OCI-LY1 (cell line): ENCODE data around the gene SDCCAG8.

Source experiments
- H2AFZ ChIP-seq: fragments of 200-600 bp; sonication (generic), shearing (Covaris generic); 2 replicates; pipeline ENCODE4 v1.6.0; 2014; ENCODE audit warnings: antibody characterized with exemption, mild to moderate bottlenecking, low read length
- H3F3A ChIP-seq: fragments of 200-600 bp; sonication (generic), shearing (Covaris generic); 2 replicates; pipeline ENCODE4 v1.6.0; 2014; ENCODE audit warnings: mild to moderate bottlenecking, antibody characterized with exemption, low read length, moderate library complexity; ENCODE audit not compliant: insufficient read depth
- H3K27ac ChIP-seq: fragments of 200-600 bp; sonication (generic); 2 replicates; pipeline ENCODE4 v1.5.1; 2014; ENCODE audit warnings: low read length, mixed run types, mild to moderate bottlenecking, low read depth; ENCODE audit not compliant: poor library complexity, severe bottlenecking
- H3K27me3 ChIP-seq: fragments of 200-600 bp; sonication (generic); 2 replicates; pipeline ENCODE4 v1.6.0; 2014; ENCODE audit warnings: antibody characterized with exemption, mild to moderate bottlenecking, low read length, moderate library complexity; ENCODE audit not compliant: insufficient read depth
- H3K36me3 ChIP-seq: fragments of 200-600 bp; sonication (generic); 2 replicates; pipeline ENCODE4 v1.6.1; 2014; ENCODE audit warnings: mild to moderate bottlenecking, antibody characterized with exemption, low read length, moderate library complexity, mixed read lengths; ENCODE audit not compliant: insufficient read depth
- H3K4me1 ChIP-seq: fragments of 200-600 bp; sonication (generic); 2 replicates; pipeline ENCODE4 v1.5.1; 2014; ENCODE audit warnings: mild to moderate bottlenecking, low read length, moderate library complexity; ENCODE audit not compliant: insufficient read depth, severe bottlenecking
- H3K4me2 ChIP-seq: fragments of 200-600 bp; sonication (generic), shearing (Covaris generic); 2 replicates; pipeline ENCODE4 v1.6.1; 2014; ENCODE audit warnings: low read length
- H3K4me3 ChIP-seq: fragments of 200-600 bp; sonication (generic); 2 replicates; pipeline ENCODE4 v1.5.1; 2014; ENCODE audit warnings: low read length, low read depth, mild to moderate bottlenecking, mixed read lengths; ENCODE audit not compliant: poor library complexity, severe bottlenecking
- H3K79me2 ChIP-seq: fragments of 200-600 bp; shearing (Covaris generic); 2 replicates; pipeline ENCODE4 v1.6.1; 2016; ENCODE audit warnings: mixed run types, low read length, mixed read lengths; ENCODE audit not compliant: insufficient read depth
- H3K9ac ChIP-seq: fragments of 200-600 bp; sonication (generic), shearing (Covaris generic); 2 replicates; pipeline ENCODE4 v1.6.1; 2014; ENCODE audit warnings: mild to moderate bottlenecking, low read length, mixed read lengths
- H3K9me2 ChIP-seq: fragments of 200-600 bp; sonication (generic), shearing (Covaris generic); 2 replicates; pipeline ENCODE4 v1.6.1; 2014; ENCODE audit warnings: low read depth, mild to moderate bottlenecking, low read length, mixed read lengths
- H3K9me3 ChIP-seq: fragments of 200-600 bp; shearing (Covaris generic); 2 replicates; pipeline ENCODE4 v1.6.1; 2014; ENCODE audit warnings: low read length, mixed read lengths
- H4K20me1 ChIP-seq: fragments of 200-600 bp; sonication (generic), shearing (Covaris generic); 2 replicates; pipeline ENCODE4 v1.6.0; 2016; ENCODE audit warnings: mild to moderate bottlenecking, low read length; ENCODE audit not compliant: insufficient read depth
- CTCF ChIP-seq: fragments of 200-600 bp; sonication (generic), shearing (Covaris generic); IDR thresholded peaks from 2 replicates; pipeline ENCODE4 v1.5.1; 2017; ENCODE audit warnings: mild to moderate bottlenecking, antibody characterized with exemption, low read length, moderate library complexity, mixed read lengths
- EZH2 ChIP-seq: fragments of 200-600 bp; sonication (generic), shearing (Covaris generic); IDR thresholded peaks from 2 replicates; pipeline ENCODE4 v1.8.0; 2017; ENCODE audit warnings: borderline replicate concordance, mixed run types, mild to moderate bottlenecking, antibody characterized with exemption, low read length, moderate library complexity, mixed read lengths

Gene SDCCAG8

GRCh38 chr1:243470502-243470901 lies 214.7 kb downstream of the SDCCAG8 start:
- H3K79me2 ChIP-seq, result no peaks in the 10 kb centered on the region
- no peak overlapping the region for H3K27ac ChIP-seq
- no peak overlapping the region for H3K9ac ChIP-seq
- no peak overlapping the region for H2AFZ ChIP-seq
- no peaks in the 10 kb centered on the region for H3K9me3 ChIP-seq
- no peaks in the 10 kb centered on the region for H3F3A ChIP-seq
- no peak overlapping the region for H3K4me3 ChIP-seq
- TF ChIP-seq EZH2 (no peak), CTCF (no peak)
- no peak overlapping the region for H3K4me2 ChIP-seq
- H3K27me3 ChIP-seq, result no peaks in the 10 kb centered on the region
- H3K4me1 ChIP-seq, result peaks cover 7% of the 10 kb centered on the region
- H3K36me3 ChIP-seq, result no peaks in the 10 kb centered on the region
- no peaks in the 10 kb centered on the region for H4K20me1 ChIP-seq
- no peaks in the 10 kb centered on the region for H3K9me2 ChIP-seq

GRCh38 chr1:243471026-243471685 lies 215.3 kb downstream of the SDCCAG8 start:
- Histone ChIP-seq H3K27me3 (no peaks in the 10 kb centered on the region), H3K4me3 (no peak overlapping the region), H3K9me3 (no peaks in the 10 kb centered on the region), H4K20me1 (no peaks in the 10 kb centered on the region), H3K9ac (no peak overlapping the region), H3K79me2 (no peaks in the 10 kb centered on the region), H3K4me2 (no peak overlapping the region), H3F3A (no peaks in the 10 kb centered on the region), H3K27ac (no peak overlapping the region), H3K4me1 (peaks cover 7% of the 10 kb centered on the region), H3K36me3 (no peaks in the 10 kb centered on the region), H3K9me2 (no peaks in the 10 kb centered on the region), H2AFZ (no peak overlapping the region)
- TF ChIP-seq CTCF (no peak), EZH2 (no peak)

GRCh38 chr1:243471754-243472745 lies 216.2 kb downstream of the SDCCAG8 start:
- H3K27ac ChIP-seq, result no peak overlapping the region
- H3K9me3 ChIP-seq, result no peaks in the 10 kb centered on the region
- no peak overlapping the region for H3K4me3 ChIP-seq
- no peak for TF ChIP-seq CTCF
- TF ChIP-seq EZH2, result no peak
- no peaks in the 10 kb centered on the region for H3K36me3 ChIP-seq
- no peaks in the 10 kb centered on the region for H3F3A ChIP-seq
- H3K4me2 ChIP-seq, result no peak overlapping the region
- H3K4me1 ChIP-seq, result peaks cover 7% of the 10 kb centered on the region
- no peaks in the 10 kb centered on the region for H3K9me2 ChIP-seq
- H4K20me1 ChIP-seq, result no peaks in the 10 kb centered on the region
- H3K79me2 ChIP-seq, result no peaks in the 10 kb centered on the region
- H2AFZ ChIP-seq, result no peak overlapping the region
- H3K9ac ChIP-seq, result no peak overlapping the region
- no peaks in the 10 kb centered on the region for H3K27me3 ChIP-seq
